A549 (cell line): ENCODE data around the gene CARD9. TPM values are rescaled to one million over a fixed set of nuclear protein-coding genes. Genes with fewer than 3 reads are reported as not detected.
"Not testable (repeated sequence)": the region's sequence is repeated elsewhere in the genome, so short reads cannot be mapped to it uniquely, and the experiment has no call there.

Experiments used
- ATAC-seq, 2 experiments: fragments of 200-7000 bp in 1 of 2; fragments of >200 bp in 1 of 2; cut with Nextera tagmentation in 1 of 2; cut with Tn5 transposase in 1 of 2; 3 replicates each; pipeline versions ENCODE4 v1.8.0 to v1.9.1; 2018 to 2020; ENCODE audit warnings: mild to moderate bottlenecking in 1 of 2, moderate library complexity in 1 of 2
- CTCF ChIA-PET: fragments of 300-600 bp; sonication (Branson Sonifier 250); formaldehyde crosslinking; extraction: SDS; loops from one replicate; lab custom pipeline; 2021; ENCODE audit warnings: antibody characterized with exemption, inconsistent platforms; lab: Yijun Ruan, JAX
- POLR2A ChIA-PET: fragments of 350-600 bp; formaldehyde crosslinking; extraction: SDS; loops from one replicate; lab custom pipeline; 2021; ENCODE audit warnings: antibody characterized with exemption, inconsistent platforms; lab: Yijun Ruan, JAX
- DNase-seq, 2 experiments: peaks; one replicate each; pipeline versions ENCODE4 v3.0.0 to v3.0.0-alpha.2; 2011 to 2016; ENCODE audit warnings: low read depth in 1 of 2, low spot score in 1 of 2
- FAIRE-seq: peaks from 2 replicates; lab custom pipeline; 2011; peaks lifted over from hg19 to GRCh38; lab: Jason Lieb, UNC
- H3K27ac ChIP-seq, 2 experiments: fragments of >200 bp; sonication (Bioruptor Twin); formaldehyde crosslinking; 3 replicates each; pipeline ENCODE4 v1.5.1; 2016 to 2017
- H3K4me1 ChIP-seq: fragments of >200 bp; sonication (Bioruptor Twin); formaldehyde crosslinking; 3 replicates; pipeline ENCODE4 v1.6.1; 2016
- H3K4me2 ChIP-seq: fragments of >200 bp; sonication (Bioruptor Twin); formaldehyde crosslinking; 3 replicates; pipeline ENCODE4 v1.6.1; 2016
- H3K4me3 ChIP-seq: fragments of >200 bp; sonication (Bioruptor Twin); formaldehyde crosslinking; 3 replicates; pipeline ENCODE4 v1.5.1; 2016
- H3K9me3 ChIP-seq: fragments of >200 bp; sonication (Bioruptor Twin); formaldehyde crosslinking; 3 replicates; pipeline ENCODE4 v1.6.1; 2016
- CBX8 ChIP-seq: fragments of 200-600 bp; sonication (generic); IDR thresholded peaks from 2 replicates; pipeline ENCODE4 v1.6.1; 2016
- CEBPB ChIP-seq, 2 experiments: fragments of >200 bp in 1 of 2; sonication (Bioruptor Twin) in 1 of 2; formaldehyde crosslinking in 1 of 2; IDR thresholded peaks; 2 replicates each; pipeline ENCODE4 v1.6.1; 2012 to 2016
- EHF ChIP-seq: fragments of 250-450 bp; sonication (Bioruptor Pico); IDR thresholded peaks from 2 replicates; pipeline ENCODE4 v1.5.0; 2020; ENCODE audit warnings: mild to moderate bottlenecking
- ELK1 ChIP-seq: fragments of 150-350 bp; IDR thresholded peaks from 2 replicates; pipeline ENCODE4 v1.6.1; 2014; ENCODE audit warnings: low read depth, mild to moderate bottlenecking, low read length
- FOSB ChIP-seq: fragments of 250-450 bp; sonication (Bioruptor Pico); IDR thresholded peaks from 2 replicates; pipeline ENCODE4 v1.5.0; 2020; ENCODE audit warnings: mild to moderate bottlenecking, moderate library complexity
- HEYL ChIP-seq: fragments of 250-450 bp; sonication (Bioruptor Pico); IDR thresholded peaks from 2 replicates; pipeline ENCODE4 v1.8.0; 2021; ENCODE audit warnings: mild to moderate bottlenecking, moderate library complexity
- HOXB13 ChIP-seq: fragments of 250-450 bp; sonication (Bioruptor Pico); IDR thresholded peaks from 2 replicates; pipeline ENCODE4 v1.5.0; 2020; ENCODE audit warnings: low read depth, mild to moderate bottlenecking, moderate library complexity
- HOXB5 ChIP-seq: fragments of 250-450 bp; sonication (Bioruptor Pico); IDR thresholded peaks from 2 replicates; pipeline ENCODE4 v1.5.0; 2020; ENCODE audit warnings: mild to moderate bottlenecking, moderate library complexity
- MYC ChIP-seq: IDR thresholded peaks from 2 replicates; pipeline ENCODE4 v1.6.1; 2012; ENCODE audit warnings: mild to moderate bottlenecking, inconsistent platforms, low read length, improper control_type of control experiment, borderline replicate concordance
- NFE2L2 ChIP-seq: fragments of 150-350 bp; conservative IDR thresholded peaks from 2 replicates; pipeline ENCODE4 v1.6.1; 2014; ENCODE audit warnings: low read length
- RARB ChIP-seq: fragments of 250-450 bp; sonication (Bioruptor Pico); IDR thresholded peaks from 2 replicates; pipeline ENCODE4 v1.8.0; 2021; ENCODE audit warnings: mild to moderate bottlenecking, moderate library complexity
- RFX5 ChIP-seq: fragments of 450-650 bp; IDR thresholded peaks from 2 replicates; pipeline ENCODE4 v1.7.1; 2014; ENCODE audit warnings: antibody characterized with exemption, mild to moderate bottlenecking, moderate library complexity
- TFCP2L1 ChIP-seq: fragments of 250-450 bp; sonication (Bioruptor Pico); IDR thresholded peaks from 2 replicates; pipeline ENCODE4 v1.5.0; 2021; ENCODE audit warnings: mild to moderate bottlenecking
- ZSCAN20 ChIP-seq: fragments of 250-450 bp; sonication (Bioruptor Pico); IDR thresholded peaks from 2 replicates; pipeline ENCODE4 v1.8.0; 2022; ENCODE audit warnings: mild to moderate bottlenecking, moderate library complexity
- WGBS: methylation state at CpG from one replicate; pipeline ENCODE4 v1.1.6; 2017; ENCODE audit errors: missing lambda C conversion rate; 5-methylcytosine and 5-hydroxymethylcytosine counted together
- polyA plus RNA-seq, 4 experiments: library from polyadenylated mRNA; depleted of rRNA in 3 of 4; stranded (reverse); fragments of >200 nt; fragmentation: RNase III in 1 of 4; extraction: RNeasy Plus Mini Kit Qiagen cat#74134 plus additional on column Dnase treatment in 1 of 4; gene quantifications; 2 replicates in 3 of 4; 3 replicates in 1 of 4; pipeline ENCODE4 v1.2.3, GENCODE V29; 2011 to 2017
- TF ChIP-seq, protein P1 (sequence below): fragments of 250-450 bp; sonication (Bioruptor Pico); IDR thresholded peaks from 2 replicates; pipeline ENCODE4 v1.5.0; 2020; ENCODE audit warnings: low read depth, mild to moderate bottlenecking, moderate library complexity
- TF ChIP-seq, protein P2 (sequence below): fragments of >200 bp; sonication (Bioruptor Twin); formaldehyde crosslinking; IDR thresholded peaks from 3 replicates; pipeline ENCODE4 v1.5.1; 2016

CARD9 gene
- polyA plus RNA-seq, 2 of the 4 experiments (the other 2 are of a cell fraction): 0.21 to 0.94 TPM

- 83% methylated on average over 19 of the region's 23 CpGs for WGBS
- H3K4me2 ChIP-seq: no peak overlapping the region
- no peak for ATAC-seq
- ChIA-PET POLR2A (interaction anchor here (1.3 kb wide), 1 partner anchor 40 kb away, joined by 3 read pairs; no protein-coding TSS in a partner anchor), CTCF (interaction anchor here (1.0 to 6.3 kb wide), 5 partner anchors 11 to 78 kb away, joined by 3 to 31 read pairs (median 12); no protein-coding TSS in a partner anchor)
- TF ChIP-seq RFX5 (no peak), HOXB13 (CRISPR knock-in tag) (no peak)
- H3K27ac ChIP-seq: no peak overlapping the region
- DNase-seq: no peak
- H3K9me3 ChIP-seq: no peaks in the 10 kb centered on the region
- H3K4me3 ChIP-seq: no peak overlapping the region
- no peak for FAIRE-seq
- H3K4me1 ChIP-seq: peaks cover 8% of the 10 kb centered on the region; the same call in 2 of the 3 replicates
These were observed 50.6 kb downstream of the CARD9 start for GRCh38 chr9:136322756-136323330.

DNA sequence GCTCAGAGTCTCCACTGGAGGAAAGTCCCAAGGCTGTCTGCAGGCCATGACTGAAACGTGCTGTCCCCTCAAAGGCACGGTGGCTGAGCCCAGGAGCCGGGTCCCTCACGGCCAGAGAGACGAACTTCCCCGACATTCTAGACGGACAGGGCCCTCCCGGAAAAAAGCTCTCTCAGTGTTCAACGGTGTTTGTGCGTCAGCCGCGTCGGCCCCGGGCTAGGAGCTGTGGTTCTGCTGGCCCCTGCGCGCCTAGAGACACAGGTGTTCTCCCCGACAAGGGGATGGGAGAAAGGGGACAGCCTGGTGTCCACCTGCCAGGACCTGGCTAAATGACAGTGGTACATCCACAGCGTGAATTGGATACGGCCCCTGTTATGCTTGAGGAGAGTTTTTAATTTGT, 51.9 kb downstream of the CARD9 start:
- peaks cover 2% of the 10 kb centered on the region; the same call in 1 of the 3 replicates for H3K4me1 ChIP-seq
- H3K4me2 ChIP-seq: no peak overlapping the region
- ChIA-PET POLR2A (interaction anchor here (1.3 kb wide), 1 partner anchor 41 kb away, joined by 3 read pairs; no protein-coding TSS in a partner anchor), CTCF (interaction anchor here (6.3 kb wide), 1 partner anchor 9 kb away, joined by 31 read pairs; no protein-coding TSS in a partner anchor)
- DNase-seq: no peak
- no peak overlapping the region for H3K4me3 ChIP-seq
- no peak for ATAC-seq
- WGBS: 88% methylated on average over 19 of the region's 19 CpGs
- H3K27ac ChIP-seq: no peak overlapping the region
- TF ChIP-seq HEYL (CRISPR knock-in tag) (no peak), CEBPB (IDR thresholded peaks at IDR 0.05) (no peak), FOSB (CRISPR knock-in tag) (no peak), MYC (no peak), RARB (no peak), NFE2L2 (no peak), ELK1 (no peak), ZSCAN20 (CRISPR knock-in tag) (no peak), HOXB5 (no peak), CBX8 (no peak), EHF (CRISPR knock-in tag) (no peak), TFCP2L1 (CRISPR knock-in tag) (no peak)
- TF ChIP-seq, protein P1, sequence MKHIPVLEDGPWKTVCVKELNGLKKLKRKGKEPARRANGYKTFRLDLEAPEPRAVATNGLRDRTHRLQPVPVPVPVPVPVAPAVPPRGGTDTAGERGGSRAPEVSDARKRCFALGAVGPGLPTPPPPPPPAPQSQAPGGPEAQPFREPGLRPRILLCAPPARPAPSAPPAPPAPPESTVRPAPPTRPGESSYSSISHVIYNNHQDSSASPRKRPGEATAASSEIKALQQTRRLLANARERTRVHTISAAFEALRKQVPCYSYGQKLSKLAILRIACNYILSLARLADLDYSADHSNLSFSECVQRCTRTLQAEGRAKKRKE (CRISPR knock-in tag): no peak
- TF ChIP-seq, protein P2, sequence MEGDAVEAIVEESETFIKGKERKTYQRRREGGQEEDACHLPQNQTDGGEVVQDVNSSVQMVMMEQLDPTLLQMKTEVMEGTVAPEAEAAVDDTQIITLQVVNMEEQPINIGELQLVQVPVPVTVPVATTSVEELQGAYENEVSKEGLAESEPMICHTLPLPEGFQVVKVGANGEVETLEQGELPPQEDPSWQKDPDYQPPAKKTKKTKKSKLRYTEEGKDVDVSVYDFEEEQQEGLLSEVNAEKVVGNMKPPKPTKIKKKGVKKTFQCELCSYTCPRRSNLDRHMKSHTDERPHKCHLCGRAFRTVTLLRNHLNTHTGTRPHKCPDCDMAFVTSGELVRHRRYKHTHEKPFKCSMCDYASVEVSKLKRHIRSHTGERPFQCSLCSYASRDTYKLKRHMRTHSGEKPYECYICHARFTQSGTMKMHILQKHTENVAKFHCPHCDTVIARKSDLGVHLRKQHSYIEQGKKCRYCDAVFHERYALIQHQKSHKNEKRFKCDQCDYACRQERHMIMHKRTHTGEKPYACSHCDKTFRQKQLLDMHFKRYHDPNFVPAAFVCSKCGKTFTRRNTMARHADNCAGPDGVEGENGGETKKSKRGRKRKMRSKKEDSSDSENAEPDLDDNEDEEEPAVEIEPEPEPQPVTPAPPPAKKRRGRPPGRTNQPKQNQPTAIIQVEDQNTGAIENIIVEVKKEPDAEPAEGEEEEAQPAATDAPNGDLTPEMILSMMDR: no peak
- TF ChIP-seq, all 56 proteins: peak for 0
- FAIRE-seq: no peak
- no peaks in the 10 kb centered on the region for H3K9me3 ChIP-seq

DNA sequence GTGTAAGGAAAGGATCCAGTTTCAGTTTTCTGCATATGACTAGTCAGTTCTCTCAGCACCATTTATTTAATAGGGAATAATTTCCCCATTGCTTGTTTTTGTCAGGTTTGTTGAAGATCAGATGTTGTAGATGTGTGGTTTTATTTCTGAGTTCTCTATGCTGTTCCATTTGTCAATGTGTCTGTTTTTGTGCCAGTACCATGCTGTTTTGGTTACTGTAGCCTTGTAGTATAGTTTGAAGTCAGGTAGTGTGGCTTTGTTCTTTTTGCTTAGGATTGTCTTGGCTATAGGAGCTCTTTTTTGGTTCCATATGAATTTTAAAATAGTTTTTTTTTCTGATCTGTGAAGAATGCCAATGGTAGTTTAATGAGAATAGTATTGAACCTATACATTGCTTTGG, 52.5 kb downstream of the CARD9 start:
- H3K4me3 ChIP-seq, H3K27ac ChIP-seq, FAIRE-seq, H3K4me1 ChIP-seq, H3K9me3 ChIP-seq, POLR2A ChIA-PET, DNase-seq, ATAC-seq, H3K4me2 ChIP-seq: not testable (repeated sequence)
- CTCF ChIA-PET: interaction anchor here (0.6 to 6.3 kb wide), 3 partner anchors 9 to 42 kb away, joined by 3 to 31 read pairs (median 4); no protein-coding TSS in a partner anchor

- H3K27ac ChIP-seq, H3K4me1 ChIP-seq, DNase-seq, H3K9me3 ChIP-seq, FAIRE-seq, POLR2A ChIA-PET, H3K4me3 ChIP-seq, ATAC-seq, H3K4me2 ChIP-seq: not testable (repeated sequence)
- 62% methylated on average over 3 of the region's 3 CpGs for WGBS
- CTCF ChIA-PET: interaction anchor here (0.6 to 1.1 kb wide), 4 partner anchors 23 to 81 kb away, joined by 3 to 4 read pairs (median 3); no protein-coding TSS in a partner anchor
These were observed 53.5 kb downstream of the CARD9 start for GRCh38 chr9:136319955-136320354.

DNA sequence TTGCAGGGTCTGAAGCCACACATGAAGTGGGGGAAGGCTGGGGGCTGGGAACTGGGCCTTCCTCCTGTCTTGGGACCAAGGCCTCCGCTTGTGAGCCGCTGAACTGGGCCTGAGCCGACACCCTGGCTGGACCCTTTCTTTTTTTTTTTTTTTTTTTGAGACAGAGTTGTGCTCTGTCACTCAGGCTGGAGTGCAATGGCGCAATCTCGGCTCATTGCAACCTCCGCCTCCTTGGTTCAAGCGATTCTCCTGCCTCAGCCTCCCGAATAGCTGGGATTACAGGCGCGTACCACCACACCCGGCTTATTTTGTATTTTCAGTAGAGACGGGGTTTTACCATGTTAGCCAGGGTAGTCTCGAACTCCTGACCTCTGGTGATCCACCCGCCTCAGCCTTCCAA, 54.2 kb downstream of the CARD9 start:
- 95% methylated on average over 14 of the region's 14 CpGs for WGBS
- H3K27ac ChIP-seq, H3K4me3 ChIP-seq, H3K4me1 ChIP-seq, ATAC-seq, FAIRE-seq, DNase-seq, H3K4me2 ChIP-seq: not testable (repeated sequence)
- peaks cover 15% of the 10 kb centered on the region for H3K9me3 ChIP-seq
- ChIA-PET CTCF (interaction anchor here (0.6 to 1.0 kb wide), 3 partner anchors 23 to 885 kb away, joined by 3 read pairs; no protein-coding TSS in a partner anchor), POLR2A (interaction anchor here (1.1 kb wide), 1 partner anchor 44 kb away, joined by 3 read pairs; no protein-coding TSS in a partner anchor)
